Activated T-cell treated with anti-CD3 and anti-CD28 coated beads, Interleukin-2, amount 50 U/mL, for 48 hours (primary cell): ENCODE results near the gene CD164L2.
A peak's percentile ranks its signal among the peaks of the same experiment; 100 is the strongest.

Experiments used
- DNase-seq, 2 experiments: peaks; one replicate each; pipeline ENCODE4 v3.0.0-alpha.2; 2020

Gene CD164L2

DNA sequence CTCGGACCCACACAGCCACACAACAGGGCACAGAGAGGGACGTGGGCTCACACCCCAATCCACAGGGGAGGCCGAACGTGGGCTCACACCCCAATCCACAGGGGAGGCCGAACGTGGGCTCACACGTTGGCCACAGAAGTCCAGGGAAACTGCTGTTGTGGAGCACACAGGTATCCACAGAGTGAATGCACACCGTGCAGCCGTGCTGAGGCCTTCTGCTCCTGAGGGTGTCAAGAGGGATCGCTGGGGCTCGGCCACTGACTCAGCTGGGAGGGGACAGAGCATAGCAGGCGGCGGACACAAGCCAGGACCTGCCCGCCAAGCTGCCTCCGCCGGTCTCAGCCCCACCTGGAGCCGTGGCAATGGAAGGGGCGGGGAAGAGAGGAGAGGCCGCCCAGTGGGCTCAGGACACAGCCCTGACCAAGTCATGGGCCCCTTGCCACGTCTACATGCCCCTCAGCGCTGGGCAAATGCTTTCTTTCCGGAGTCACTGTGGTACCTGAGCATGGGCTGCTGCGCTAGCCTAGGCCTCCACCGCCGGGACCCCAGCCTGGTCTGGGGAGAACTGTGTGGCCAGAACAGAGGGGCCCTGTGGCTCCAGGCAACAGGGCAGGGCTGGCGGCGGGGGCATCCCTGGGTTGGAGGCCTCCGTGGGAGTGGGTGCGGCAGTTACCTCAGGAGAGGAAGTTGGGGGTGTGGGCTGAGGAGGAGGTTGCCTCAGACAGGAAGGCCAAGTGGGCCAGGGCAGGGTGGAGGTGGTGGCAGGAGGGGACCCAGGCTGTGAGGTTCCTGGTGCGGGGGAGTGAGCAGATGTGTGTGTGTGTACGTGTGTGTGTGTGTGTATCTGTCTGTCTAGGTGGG lies 40.1 kb downstream of the CD164L2 start:
- DNase-seq, result peak; percentile 71 to 74

DNA sequence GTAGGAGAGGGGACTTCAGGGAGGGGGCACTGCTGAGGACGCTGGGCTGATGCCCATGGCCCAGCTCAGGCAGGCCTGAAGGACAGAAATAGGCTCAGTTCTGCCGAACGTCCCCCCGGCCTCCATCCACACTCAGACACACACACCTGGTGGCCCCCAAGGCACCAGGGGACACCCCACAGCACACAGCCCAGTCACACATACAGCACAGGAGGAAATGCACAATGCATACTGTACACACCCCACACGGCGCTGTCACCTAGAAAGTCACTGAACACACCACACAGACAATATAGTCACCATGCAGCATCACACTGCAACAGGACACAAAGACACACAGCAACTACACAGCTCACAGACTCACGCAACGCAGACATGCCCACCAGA lies 40.7 kb downstream of the CD164L2 start:
- DNase-seq, result peak; percentile 55 to 66

DNA sequence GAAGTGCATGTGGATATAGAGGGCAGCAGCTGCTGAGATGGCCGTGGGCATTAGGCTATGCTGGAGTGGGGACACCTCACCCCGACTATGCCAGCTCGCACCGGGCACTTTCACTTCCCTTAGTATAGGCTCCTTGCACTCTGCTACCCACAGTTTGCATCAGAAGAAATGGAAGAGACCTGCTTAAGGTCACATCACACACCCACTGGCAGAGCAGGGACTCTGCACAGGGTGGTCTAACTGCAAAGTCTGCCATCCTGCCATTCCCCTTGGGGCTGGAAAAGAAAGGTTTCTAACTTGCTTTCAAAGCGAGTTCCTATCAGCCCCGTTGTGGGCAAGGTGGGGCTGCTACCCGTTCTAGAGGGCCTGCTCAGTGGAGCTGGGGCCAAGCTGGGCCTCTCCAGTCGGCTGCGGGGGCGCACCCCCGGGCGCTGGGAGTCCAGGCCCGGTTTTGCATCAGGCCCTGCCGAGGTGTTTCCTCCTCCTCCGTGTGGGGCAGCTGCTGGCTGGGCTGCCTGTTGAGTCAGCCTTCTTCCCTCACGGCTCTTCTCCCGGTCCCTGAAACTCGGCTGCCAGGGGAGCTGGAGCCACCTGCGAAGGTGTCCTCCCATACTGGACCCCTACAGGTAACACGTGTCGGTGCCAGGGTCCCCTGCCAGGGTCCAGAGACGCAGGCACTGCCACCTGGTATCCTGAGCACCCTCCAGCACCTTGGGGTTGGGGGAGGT lies 41.4 kb downstream of the CD164L2 start, which contains the start of gene SYTL1:
Gene SYTL1, plus strand, starts transcription at position 498 of the 728 bp plus-strand sequence. CDS start 3,313 bp downstream, outside the sequence.
- DNase-seq, result peak; percentile 77 to 81

DNA sequence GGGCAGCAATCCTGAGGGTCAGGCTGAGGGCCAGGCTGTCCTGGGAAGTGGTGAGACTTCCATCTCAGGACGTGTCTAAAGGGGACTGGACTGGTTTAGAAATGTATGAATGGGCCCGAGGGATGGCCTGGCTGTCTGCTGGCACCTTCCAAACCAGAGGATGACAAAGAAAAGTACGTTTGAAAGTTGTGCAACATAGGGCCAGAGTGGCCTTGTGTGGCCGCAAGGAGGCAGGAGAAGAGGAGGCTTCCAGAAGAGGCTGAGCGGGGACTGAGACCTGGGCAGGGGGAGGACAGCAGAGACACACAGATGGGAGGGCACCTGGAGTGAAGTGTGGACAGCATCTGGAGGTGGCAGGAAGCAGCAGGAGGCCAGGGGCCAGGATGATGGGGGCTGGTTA lies 43.9 kb downstream of the CD164L2 start:
- no peak for DNase-seq

DNA sequence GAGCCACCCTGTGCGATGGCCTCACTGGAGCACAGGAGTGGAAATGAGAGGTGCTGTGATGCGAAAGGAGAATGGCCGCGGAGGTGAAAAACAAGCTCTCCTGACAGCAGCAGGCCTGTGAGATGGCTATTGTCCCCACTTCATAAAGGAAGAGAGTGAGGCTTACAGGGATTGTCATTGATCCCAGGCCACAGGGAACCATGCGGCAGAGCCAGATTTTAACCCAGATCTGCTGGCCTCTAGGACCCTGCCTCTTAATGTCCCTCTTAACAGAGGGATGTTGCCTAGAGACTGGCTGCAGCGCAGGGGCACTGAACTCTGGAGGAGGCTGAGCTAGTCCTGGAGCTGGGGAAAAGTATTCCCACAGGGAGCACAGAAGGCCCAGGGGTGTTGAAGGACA lies 44.4 kb downstream of the CD164L2 start:
- no peak for DNase-seq

DNA sequence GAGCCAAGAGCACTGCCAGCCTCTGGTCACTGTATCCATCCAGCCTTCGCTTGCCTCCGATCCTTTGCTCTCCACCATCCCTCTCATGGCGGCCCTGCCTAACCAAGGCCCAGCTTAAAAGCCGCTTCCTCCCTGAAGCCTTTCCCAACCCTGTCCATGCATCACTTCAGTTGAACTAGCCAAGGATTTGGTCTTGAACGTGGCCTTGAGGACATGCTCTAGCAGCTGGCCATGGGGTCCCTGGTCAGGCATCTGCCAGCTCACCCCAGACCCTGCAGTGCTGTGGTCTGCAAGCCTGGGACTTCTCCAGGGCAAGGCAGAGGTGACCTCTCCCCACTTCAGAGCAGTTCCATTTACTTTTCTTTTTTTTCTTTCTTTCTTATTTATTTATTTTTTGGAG lies 46.4 kb downstream of the CD164L2 start:
- no peak for DNase-seq

DNA sequence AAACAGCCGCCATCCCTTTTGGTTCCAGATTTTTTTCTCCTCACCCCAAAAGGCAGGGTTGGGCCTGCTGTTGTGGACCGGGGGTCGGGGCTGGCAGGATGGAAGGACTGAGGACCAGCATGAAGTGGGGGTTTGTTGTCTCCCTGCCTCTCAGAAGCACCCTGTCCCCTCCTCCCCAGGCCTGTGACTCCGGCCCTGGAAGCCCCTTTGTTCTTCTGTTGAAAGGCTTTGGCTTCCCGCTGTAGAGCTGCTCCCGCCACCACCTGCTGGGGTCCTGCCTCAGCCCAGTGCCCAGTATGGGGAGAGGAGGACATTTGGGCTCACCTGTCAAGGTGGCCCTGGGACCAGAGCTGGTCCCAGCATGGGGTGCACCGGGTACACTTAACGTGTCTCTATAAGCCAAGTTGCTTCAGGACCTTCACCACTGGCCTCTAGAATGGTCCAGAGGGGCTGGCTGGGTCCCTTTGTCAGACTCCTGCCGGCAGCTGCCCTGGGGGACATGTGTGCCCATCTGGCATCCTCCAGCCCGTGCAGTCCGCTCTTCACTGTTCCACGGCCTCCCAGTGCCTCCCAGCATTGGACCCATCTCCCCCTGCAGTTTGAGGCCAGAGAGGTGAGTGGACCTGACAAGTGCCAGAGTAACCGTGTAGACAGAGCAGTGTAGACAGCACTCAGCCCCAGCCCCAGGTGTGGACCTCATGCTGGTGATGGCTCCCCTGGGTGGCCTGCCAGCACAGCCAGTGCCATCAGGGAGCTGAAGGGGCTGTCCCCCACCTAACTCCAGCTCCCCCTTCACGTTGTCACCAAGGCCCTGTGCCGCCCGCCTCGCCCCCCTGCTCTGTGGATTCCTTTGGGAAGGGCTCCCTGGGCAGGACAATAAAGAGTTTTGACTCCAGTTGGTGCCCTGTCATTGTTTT lies 47.4 kb downstream of the CD164L2 start:
- DNase-seq, result no peak

DNA sequence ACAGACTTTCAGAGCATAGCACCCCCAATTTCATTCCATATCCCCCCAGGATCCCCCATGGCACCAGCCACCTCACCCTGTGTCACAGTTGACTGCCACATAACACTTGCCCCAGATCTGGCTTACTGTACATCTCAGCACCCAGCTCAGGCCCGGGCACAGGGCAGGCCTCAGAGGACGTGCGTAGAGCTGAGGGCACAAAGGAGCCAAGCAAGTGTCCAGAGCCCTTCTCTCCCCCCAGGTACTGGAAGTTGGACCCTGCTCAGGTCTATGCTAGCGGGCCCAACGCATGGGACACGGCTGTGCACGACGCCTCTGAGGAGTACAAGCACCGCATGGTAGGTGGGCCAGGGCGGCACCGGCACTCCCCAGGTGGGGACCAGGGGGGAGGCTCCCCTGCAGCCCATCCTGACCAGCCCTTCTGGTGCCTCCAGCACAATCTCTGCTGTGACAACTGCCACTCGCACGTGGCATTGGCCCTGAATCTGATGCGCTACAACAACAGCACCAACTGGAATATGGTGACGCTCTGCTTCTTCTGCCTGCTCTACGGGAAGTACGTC lies 49.3 kb downstream of the CD164L2 start:
- no peak for DNase-seq

DNA sequence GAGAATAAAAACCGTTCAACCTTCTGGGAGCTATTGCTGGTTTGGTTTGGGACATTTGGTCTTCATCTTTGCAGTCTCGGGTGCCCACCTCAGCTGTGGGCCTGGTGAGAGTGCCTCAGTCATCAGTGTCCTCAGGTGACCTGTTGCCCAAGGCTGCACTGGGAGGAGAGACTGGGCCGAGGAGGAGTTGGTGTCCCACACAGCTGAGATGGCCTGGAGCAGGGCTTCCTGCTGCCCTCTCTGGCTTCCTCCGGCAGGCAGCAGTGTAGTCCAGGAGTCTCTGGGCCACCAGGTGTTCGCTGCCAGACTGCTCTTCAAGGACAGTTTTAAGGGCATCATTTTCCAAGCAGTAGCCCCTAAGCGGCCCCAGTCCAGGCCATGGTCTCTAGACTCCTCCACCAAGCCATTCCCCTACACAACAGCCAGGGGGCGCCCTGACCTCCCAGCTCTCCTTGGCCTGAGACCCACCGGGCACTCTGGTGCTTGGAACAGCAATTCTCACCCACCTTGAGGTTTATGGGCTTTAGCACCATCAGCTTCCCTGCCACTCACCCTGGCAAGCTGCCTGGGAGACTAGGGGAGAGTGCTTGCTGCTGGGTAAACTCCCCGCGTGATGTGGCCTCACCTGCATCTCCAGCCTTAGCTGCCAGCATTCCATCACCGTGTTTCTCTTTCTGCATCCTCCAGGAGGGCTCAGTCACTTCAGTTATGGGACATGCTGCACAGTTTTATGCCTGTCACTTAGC lies 50.4 kb downstream of the CD164L2 start:
- DNase-seq, result peak; percentile 63 to 73

DNA sequence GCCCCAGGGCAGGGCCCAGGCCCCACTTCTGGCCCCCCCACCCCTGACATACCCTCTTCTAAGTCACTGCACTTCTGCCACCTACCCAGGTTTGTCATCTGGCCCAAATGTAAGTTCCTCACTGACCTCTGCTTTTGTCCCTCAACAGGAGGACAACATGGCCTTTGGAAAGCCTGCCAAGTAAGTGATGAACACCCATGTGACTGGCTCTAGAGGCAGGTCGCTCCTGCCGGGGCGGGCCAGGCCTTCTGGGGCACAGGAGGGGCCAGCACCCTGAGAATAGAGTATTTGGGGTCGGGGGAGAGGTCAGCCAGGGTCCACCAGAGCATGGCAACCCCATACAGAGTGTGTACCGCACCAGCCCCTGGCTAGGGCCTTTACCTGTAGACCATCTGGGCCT lies 51.2 kb downstream of the CD164L2 start:
- no peak for DNase-seq

DNA sequence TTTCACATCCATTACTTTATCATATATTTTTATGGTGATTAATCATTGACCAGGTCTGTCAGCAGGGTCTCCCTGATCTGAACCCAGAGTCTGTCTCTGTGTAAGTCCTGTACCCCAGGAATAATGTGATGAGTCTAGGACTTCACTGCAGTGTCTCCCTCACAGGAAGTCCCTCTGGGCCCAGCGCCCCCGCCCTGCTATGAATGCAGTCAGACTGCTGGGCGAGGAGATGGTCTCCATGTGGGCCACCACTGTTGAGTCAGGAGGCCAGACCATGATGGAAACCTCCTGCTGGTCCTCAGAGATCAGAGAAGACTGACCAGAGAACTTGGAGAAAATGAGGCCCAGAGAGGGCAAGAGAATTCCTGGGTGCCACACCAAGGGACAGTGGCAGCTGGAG lies 51.7 kb downstream of the CD164L2 start:
- DNase-seq, result no peak

DNA sequence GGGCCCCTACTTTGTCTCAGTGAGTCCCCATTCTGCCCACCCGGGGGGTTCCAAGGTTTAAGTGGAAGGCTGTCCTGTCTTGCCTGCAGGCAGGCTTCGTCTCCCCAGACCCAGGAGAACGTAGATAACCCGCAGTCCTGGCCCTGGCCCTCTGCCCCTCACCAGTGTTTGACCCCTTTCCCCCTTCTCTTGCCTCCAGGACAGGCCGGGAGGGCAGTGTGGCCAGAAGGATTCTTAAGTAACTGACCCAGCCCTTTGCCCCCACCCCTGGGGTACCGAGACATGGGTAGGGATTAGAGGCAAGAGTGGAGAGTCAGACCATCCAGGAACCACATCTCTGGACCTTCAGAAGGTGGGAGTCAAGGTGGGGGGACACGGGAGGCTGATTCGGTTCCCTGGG lies 52.3 kb downstream of the CD164L2 start:
- DNase-seq, result no peak
